HG03575 (cell line): ENCODE results near the gene CLEC16A.
"Not testable (repeated sequence)": the region's sequence is repeated elsewhere in the genome, so short reads cannot be mapped to it uniquely, and the experiment has no call there.

Source experiments
- ATAC-seq: cut with Tn5 transposase; IDR thresholded peaks from one replicate; pipeline ENCODE4 v1.9.1; 2021; ENCODE audit not compliant: unreplicated experiment, insufficient number of reproducible peaks, low FRiP score; ENCODE audit errors: extremely low read depth

Gene CLEC16A

DNA sequence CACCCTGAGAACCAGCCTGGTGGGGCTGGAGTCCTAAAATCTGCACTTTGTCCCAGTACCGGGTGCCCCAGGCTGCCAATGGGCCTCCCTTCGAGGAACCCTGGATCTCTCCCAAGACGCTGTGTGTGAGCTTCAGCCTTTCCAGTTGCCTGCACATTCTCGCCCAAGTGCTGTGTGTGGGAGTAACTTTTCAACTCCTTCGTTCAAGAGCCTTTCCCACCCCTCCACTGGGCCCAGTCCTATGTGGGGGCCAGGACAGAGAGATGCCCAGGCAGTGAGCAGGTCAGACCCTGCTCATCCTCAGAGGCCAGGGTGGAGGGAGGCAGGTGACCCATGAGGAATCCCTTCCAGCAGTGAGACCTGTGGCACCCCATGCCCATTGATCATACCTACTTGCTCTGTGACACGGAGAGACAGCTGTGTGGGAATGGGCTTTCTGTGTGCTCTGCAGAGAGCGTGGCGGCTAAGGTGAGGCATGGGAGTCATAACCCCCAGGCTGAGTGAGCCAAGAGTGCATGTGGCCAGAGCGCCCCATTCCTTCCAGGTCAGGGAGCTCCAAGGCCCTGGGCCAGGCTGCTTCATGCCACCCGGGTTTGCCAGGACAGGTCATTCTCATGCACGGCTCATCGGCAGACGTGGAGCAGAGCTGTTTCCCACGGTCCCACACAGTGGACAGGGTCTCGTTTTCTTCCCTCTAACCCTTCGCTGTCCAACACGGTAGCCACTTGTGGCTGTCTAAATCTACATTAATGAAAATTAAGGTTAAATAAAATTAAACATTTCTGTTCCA is 154.4 kb downstream of the CLEC16A start:
- ATAC-seq: no peak

DNA sequence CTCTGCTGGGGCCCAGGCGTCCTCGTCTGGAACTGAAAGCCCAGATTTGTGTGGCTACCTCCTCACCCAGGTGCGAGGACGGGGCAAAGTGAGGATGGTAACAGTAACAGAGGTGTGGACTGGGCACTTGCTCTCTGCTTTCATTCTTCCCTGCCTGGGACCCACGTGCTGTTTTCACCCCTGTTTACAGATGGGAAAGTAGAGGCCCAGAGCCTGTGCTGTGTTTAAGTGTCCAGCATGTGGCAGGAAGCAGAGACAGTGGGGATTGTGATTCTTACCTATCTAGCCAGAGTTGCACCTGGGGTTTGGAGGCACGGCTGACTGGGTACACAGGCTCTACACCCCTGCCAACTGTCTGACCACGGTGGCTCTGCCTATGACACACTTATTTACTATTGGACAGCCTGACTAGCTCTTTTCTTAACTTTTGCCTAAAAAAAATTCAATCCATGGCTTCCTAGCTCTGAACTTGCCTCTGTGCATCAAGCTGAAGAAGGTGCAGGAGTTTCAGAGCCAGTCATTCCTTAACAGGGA is 155.4 kb downstream of the CLEC16A start:
- ATAC-seq: no peak

DNA sequence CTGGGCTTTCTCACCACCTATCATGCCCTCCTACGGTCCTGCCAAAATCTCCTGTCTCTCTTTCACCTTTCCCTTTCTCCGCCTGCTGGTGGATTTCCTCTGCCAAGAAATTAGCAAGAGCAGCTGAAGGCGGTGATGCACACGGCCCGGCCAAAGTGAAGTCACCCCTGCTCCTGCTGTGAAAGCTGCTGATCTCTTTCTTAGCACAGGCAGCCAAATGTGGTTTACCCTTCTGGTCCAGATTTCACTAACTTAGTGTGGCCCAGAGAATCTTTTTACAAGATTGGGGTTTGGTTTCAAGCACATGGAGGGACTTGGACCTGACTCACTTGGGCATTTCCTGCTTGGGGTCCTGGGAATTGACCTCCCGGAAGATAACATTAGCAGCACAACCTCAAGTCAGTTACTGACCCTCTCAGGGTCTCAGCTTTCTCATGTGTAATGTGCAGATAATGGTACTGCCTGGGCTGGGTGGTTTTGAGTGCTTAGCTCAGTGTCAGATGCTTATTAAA is 155.9 kb downstream of the CLEC16A start:
- ATAC-seq: no peak

DNA sequence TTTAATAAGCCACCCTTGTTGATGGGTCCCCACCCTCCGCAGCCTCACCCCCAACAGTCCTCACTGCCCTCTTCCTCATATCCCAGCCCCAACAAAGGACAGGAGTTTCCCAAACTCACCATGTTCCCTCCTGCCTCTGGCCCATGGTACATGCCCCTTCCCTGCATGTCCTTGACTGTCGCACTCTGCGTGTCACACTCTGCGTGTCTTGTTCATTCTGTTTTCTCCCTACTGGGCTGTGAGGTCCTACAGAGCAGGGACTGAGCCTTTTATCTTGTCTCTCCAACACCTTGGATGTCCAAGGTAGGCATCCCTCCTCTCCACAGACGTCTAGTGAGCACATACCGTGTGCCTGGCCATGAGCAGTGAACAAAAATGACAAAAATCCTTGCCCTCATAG is 156.9 kb downstream of the CLEC16A start:
- ATAC-seq: no peak

DNA sequence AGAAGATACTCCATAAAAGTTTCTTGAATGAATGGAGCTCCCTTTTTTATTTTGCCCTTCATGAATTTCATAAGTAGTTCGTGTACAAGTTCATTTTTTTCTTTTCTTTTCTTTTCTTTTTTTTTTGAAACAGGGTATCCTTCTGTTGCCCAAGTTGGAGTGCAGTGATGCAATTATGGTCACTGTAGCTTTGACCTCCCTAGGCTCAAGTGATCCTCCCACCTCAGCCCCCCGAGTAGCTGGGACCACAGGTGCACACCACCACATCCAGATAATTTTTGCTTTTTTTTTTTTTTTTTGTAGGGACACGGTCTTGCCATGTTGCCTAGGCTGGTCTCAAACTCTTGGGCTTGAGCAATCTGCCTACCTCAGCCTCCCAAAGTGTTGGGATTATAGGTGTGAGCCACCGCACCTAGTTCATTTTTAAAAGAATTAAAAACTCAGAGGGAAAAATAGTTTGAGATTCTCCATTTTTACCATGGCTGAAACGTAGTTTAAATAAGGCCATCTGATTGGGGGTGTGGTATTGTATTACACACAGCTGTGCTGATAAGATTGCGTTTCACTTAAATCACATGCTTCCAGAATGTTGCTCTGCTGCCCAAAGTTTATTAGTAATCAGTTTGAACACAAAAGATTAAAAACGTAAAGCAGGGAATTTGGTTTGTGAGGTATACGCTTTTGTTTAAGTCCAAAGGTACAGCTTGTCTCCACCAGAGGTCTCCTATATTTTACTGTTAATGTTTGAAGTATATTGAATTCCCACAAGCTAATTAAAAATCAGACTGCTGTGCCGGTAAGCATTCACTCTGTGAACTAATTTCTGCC is 157.5 kb downstream of the CLEC16A start:
- no peak for ATAC-seq

DNA sequence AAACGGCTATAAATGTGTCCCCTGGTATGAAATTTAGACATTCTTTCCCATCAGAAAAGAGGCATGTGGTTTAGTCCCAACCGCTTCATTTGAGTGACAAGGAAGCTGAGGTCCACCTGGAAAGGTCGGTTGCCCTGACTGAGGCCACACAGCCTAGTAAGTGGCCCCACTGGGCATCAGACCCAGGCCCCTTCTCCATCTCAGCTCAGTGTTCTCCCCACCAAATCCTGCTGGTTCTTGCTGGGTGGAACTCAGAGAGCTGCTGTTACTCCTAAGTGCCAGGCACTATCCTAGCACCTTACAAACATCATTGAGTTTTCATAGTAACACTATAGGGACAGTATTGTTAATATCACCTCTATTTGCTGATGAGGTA is 158.1 kb downstream of the CLEC16A start:
- ATAC-seq: no peak

DNA sequence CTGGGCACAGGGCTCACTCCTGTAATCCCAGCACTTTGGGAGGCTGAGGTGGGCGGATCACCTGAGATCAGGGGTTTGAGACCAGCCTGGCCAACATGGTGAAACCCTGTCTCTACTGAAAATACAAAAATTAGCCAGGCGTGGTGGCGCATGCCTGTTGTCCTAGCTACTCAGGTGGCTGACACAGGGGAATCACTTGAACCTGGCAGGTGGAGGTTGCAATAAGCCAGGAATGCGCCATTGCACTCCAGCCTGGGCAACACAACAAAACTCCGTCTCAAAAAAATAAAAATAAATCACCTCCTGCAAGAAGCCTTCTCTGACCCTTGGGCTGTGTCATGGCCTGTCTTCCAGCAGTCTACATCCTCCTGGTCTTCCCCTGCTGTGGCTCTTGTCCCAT is 158.9 kb downstream of the CLEC16A start:
- not testable (repeated sequence) for ATAC-seq

DNA sequence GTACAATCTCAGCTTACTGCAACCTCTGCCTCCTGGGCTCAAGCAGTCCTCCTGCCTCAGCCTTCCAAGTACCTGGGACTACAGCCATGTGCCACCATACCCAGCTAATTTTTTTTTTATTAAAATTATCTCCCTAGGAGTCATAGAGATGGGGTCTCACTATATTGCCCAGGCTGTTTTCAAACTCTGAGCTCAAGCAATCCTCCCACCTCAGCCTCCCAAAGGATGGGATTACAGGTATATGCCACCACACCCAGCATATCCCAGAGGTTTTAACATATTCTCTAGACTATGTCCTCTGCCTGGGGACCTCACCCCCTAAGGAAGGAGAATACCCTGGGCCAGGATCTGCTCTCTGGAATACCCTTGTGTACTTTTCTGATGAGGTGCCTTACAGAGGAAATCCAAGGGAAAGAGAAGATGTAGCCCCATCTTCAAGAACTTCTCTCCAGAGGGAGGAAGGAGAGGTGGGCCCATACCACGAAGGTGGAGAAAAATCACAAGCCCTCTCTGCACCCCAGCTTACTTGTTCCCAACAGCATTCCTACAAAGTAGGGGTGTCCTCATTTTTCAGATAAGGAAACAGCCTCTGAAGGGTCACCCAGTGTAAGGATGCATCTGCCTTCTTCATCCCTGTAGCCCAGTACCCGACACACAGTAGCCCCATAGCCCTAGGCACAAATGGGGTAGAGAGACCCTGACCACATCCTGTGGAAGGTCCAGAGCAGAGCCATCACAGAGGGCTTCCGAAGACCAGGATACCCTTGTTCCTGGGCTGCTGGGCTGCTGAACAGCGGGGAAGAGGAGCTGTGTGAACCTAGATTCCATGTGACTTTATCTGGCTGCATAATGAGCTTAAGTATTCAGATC is 160.0 kb downstream of the CLEC16A start:
- no peak for ATAC-seq

DNA sequence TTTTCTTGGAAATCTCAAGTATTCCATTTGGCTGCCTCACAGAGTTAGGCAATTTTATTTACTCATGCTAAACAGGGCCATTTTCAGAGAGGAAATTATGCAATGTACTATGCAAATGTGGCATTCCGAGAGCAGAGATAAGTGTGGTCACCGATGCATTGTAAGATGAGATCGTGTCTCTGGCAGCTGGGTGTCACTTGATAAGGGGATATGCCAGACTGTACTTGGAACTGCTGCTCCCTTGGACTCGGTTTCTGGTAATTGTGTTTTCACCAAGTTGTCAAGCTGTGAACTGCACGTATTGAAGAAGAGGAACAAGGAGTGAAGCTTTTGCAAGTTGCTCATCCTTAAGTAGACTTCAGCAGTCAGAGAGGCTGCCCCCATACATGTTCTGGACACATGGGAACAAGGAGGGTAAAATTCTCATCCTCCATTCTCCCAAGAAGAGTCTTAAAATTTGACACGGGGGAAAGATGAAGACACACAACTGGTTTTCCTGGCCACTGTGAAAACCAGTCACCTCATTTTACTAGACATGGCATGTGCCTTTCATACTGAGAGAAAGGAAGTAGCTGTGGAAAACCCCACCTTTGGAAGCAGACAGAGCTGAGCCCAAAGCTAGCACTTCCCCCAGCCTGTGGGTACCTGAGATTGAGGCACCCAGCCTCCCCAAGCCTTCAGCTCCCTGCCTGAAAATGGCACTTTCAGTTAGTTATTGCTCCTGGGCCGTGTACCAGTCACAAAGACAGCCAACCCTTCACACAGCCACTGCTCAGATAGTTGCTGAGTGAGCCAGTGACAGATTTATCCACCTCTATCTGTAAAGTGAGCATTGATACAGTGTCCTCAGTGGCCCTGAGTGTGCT is 160.9 kb downstream of the CLEC16A start:
- ATAC-seq: peak; percentile 43

DNA sequence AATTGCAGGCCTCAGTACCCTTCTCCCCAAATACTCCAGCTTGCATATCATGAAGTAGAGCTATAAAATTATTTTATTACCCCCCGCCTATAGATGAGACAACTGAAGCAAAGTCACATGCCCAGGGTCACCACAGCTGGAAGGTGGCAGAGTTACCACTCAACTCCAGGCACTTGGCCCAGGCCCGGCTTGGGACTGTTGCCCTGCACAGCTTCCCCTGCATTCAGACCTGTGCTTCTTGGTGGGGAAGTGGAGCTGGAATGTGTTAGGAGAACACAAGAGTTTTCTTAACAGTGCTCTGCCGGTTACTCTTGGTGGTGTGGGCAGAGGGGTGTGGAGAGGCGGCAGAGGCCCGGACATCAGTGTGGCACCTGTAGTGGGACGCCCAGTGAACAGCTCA is 162.4 kb downstream of the CLEC16A start:
- ATAC-seq: no peak

DNA sequence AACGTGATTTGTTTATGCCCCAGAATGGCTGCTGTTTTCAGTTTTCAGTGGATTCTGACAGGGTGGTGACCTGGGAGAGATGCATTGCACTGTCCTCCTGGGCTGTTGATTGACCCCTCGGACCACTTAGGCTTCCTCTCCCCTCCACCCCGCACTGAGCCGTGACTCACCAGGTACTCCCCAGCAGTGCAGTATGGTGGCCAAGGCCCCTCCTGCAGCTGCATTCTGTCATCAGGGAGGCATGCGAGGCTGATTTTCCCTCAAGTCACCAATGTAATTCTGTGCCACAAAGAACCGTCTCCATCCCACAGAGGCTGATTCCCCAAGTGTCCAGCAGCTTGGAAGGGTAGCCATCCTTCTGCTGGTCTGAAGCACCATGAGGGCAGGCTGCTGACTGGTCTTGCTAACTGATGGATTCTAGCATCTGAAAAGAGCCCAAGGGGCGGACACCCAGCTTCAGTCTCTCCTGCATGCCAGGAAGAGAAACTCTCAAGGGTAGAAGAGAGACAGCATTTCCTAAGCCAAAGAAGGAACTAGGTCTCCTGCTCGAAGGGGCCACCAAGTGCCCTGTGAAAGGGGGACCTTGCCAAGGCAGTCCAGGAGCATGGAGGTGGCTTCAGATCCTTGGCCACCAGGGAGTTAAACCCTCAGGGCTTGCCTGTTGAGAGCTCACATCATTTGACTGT is 163.6 kb downstream of the CLEC16A start:
- ATAC-seq: no peak

DNA sequence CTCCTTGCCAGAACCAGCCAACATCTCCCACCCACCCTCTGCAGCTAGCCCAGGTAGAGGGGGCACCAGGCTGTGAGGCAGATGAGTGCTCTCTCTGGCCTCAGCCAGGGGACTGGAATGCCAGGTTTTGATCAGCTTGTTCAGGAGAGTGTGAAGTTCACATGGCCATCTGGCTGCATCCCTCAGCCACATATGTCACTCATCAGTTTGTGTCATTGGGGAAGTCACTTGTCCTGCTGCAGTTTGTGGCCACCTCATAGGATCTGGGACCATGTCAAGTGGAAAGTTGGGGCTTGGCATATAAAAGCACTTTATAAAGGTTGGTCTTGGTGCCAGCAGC is 164.1 kb downstream of the CLEC16A start:
- no peak for ATAC-seq

DNA sequence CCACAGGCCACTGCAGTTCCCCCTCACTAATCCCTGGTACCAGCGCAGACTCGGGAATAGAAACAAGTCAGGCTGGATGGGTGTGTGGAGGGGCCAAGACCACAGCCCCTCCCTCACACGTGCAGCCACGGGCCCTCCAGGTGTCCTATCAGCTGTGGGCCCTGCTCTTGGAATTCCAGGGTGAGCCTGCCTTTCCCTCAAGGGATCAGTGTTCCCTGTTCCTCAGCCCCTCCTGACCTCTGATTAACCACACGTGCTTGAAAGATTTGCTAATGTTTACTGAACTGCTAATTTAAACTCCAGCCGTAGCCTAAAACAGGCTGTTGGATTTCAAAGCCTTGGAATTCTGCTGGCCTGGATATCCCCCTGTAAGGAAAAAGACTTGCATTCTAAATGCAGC is 165.2 kb downstream of the CLEC16A start:
- ATAC-seq: no peak

DNA sequence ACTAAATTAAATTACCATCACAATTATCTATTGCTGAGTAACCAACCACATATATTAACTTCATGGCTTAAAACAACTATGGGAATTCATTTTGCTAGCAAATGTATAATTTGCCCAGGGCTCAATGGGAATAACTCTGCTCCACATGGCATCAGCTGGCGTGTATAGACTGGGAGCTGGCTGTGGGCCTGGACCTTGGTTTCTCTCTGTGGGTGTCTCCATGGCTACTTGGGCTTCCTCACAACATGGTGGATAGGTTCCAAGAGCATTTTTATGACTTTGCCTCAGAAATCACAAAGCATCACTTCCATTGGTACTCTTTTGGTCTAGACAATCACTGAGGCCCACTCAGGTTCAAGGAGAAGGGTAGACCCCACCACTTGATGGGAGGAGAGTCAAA is 166.8 kb downstream of the CLEC16A start:
- ATAC-seq: no peak

DNA sequence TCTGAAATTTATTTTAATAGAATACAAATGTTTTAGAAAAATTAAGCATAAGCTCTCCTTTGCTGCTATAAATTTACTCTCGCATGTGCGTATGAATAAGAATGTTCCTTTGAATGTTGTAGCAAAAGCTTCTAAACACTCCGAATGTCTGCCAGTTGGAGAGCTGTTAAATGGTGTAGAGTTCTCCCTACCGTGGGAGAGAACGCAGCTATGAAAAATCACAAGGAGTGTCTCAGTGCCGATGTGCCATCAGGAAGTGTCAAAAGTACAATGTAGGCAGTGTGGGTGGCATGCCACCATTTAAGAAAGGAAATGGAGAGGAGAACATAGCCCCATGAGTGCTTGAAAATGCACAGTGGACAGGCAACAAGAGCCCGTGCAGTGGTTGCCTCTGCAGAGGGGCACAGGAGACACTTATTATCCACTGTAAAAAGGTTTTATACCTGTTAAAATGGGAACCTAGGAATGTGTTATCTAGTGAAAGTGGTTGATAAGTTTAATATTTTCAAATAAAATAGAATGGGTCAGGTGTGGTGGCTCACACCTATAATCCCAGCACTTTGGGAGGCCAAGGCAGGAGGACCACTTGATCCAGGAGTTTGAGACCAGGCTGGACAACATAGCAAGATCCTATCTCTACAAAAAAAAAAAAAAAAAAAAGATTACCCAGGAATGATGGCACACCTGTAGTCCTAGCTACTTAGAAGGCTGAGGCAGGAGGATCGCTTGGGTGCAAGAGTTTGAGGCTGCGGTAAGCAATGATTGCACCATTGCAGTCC is 167.7 kb downstream of the CLEC16A start:
- ATAC-seq: no peak

DNA sequence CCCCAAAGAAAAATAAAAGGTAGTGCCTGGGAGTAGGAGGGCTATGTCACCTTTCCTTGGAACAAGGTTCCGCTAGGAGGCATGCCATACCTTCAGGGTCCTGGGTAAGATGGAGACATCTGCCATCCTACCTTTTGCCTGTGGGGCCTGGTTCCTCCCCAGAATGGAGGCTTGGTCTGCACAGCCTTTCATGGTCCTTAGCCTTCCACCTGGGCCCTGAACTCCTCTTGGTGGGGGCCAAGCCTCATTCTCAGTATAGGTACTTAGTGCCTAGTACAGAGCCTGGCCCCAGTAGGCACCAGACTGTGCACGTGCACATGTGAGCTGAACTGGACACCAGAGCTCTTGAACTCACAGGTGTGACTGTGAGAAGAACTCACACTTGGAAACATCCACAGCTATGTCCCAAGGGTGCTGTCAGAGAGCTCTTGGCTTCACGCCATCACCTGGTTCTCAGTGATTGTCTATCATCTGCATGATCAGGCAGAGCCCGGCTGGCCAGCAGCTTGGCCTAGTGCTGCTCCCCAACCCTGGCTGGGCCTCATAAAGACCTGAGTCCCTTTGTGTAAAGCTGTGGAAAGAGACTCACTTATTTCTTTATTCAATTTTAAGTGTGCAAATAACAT is 168.5 kb downstream of the CLEC16A start:
- ATAC-seq: no peak
